GM23338 (cell line): ENCODE data around the gene XPO4. TPM values are rescaled to one million over a fixed set of nuclear protein-coding genes. Genes with fewer than 3 reads are reported as not detected.

Experiments used
- ATAC-seq: fragments of 200-7000 bp; cut with Tn5 transposase; 3 replicates; pipeline ENCODE4 v1.9.1; 2020
- DNase-seq: peaks from one replicate; pipeline ENCODE4 v3.0.0-alpha.2; 2015; ENCODE audit warnings: low spot score
- H2AFZ ChIP-seq: fragments of 200-600 bp; sonication (generic); 2 replicates; pipeline ENCODE4 v1.8.0; 2016; ENCODE audit warnings: antibody characterized with exemption, mild to moderate bottlenecking, moderate library complexity
- H3F3A ChIP-seq: fragments of 200-600 bp; sonication (generic); replicated peaks from 2 replicates; pipeline ENCODE4 v1.8.0; 2017; ENCODE audit warnings: antibody characterized with exemption, mixed run types, low read depth
- H3K27ac ChIP-seq: fragments of 200-600 bp; sonication (generic); 2 replicates; pipeline ENCODE4 v1.6.1; 2016; ENCODE audit warnings: low read depth
- H3K27me3 ChIP-seq: fragments of 200-600 bp; sonication (generic); 2 replicates; pipeline ENCODE4 v1.8.0; 2016; ENCODE audit warnings: mild to moderate bottlenecking, mixed run types, moderate library complexity; ENCODE audit not compliant: insufficient read depth
- H3K36me3 ChIP-seq: fragments of 200-600 bp; sonication (generic); 2 replicates; pipeline ENCODE4 v1.8.0; 2016; ENCODE audit warnings: mild to moderate bottlenecking; ENCODE audit not compliant: insufficient read depth
- H3K4me1 ChIP-seq: fragments of 200-600 bp; sonication (generic); 2 replicates; pipeline ENCODE4 v1.8.0; 2016; ENCODE audit warnings: mild to moderate bottlenecking, moderate library complexity; ENCODE audit not compliant: insufficient read depth
- H3K4me2 ChIP-seq: fragments of 200-600 bp; sonication (generic); 2 replicates; pipeline ENCODE4 v1.7.1; 2017; ENCODE audit warnings: mixed run types
- H3K4me3 ChIP-seq: fragments of 200-600 bp; sonication (generic); 2 replicates; pipeline ENCODE4 v1.6.1; 2016; ENCODE audit warnings: mixed run types
- H3K79me2 ChIP-seq: fragments of 200-600 bp; sonication (generic); replicated peaks from 2 replicates; pipeline ENCODE4 v1.8.0; 2017; ENCODE audit warnings: mild to moderate bottlenecking; ENCODE audit not compliant: insufficient read depth
- H3K9me2 ChIP-seq: fragments of 200-600 bp; sonication (generic); 2 replicates; pipeline ENCODE4 v1.8.0; 2017; ENCODE audit not compliant: insufficient read depth
- H4K20me1 ChIP-seq: fragments of 200-600 bp; sonication (generic); replicated peaks from 2 replicates; pipeline ENCODE4 v1.8.0; 2017; ENCODE audit warnings: mild to moderate bottlenecking; ENCODE audit not compliant: insufficient read depth
- H3K27ac Mint-ChIP-seq: 2 replicates; pipeline ENCODE4 v1.8.0; 2020; ENCODE audit warnings: inconsistent platforms, mild to moderate bottlenecking, moderate library complexity, mixed read lengths
- H3K27me3 Mint-ChIP-seq: 3 replicates; pipeline ENCODE4 v1.8.0; 2022; ENCODE audit warnings: low read depth, mild to moderate bottlenecking, moderate library complexity, mixed read lengths, inconsistent platforms; ENCODE audit not compliant: insufficient read depth, poor library complexity
- H3K36me3 Mint-ChIP-seq: 3 replicates; pipeline ENCODE4 v1.8.0; 2021; ENCODE audit warnings: low read depth, mild to moderate bottlenecking, inconsistent platforms, moderate library complexity, mixed read lengths
- H3K4me1 Mint-ChIP-seq: 3 replicates; pipeline ENCODE4 v1.8.0; 2020; ENCODE audit warnings: mild to moderate bottlenecking, inconsistent platforms, mixed read lengths
- H3K4me3 Mint-ChIP-seq: 3 replicates; pipeline ENCODE4 v1.8.0; 2021; ENCODE audit warnings: moderate library complexity, mild to moderate bottlenecking, inconsistent platforms, mixed read lengths
- H3K9me3 Mint-ChIP-seq: 3 replicates; pipeline ENCODE4 v1.8.0; 2020; ENCODE audit warnings: moderate library complexity, mild to moderate bottlenecking, inconsistent platforms, mixed read lengths
- CREB1 ChIP-seq: fragments of 250-450 bp; sonication (Bioruptor Pico); IDR thresholded peaks from 2 replicates; pipeline ENCODE4 v1.5.0; 2020; ENCODE audit warnings: low read depth, mild to moderate bottlenecking, moderate library complexity
- EZH2 ChIP-seq: fragments of 200-600 bp; sonication (generic); IDR thresholded peaks from one replicate; pipeline ENCODE4 v1.8.0; 2017; ENCODE audit warnings: antibody characterized with exemption, mild to moderate bottlenecking, low read depth; ENCODE audit not compliant: unreplicated experiment
- EZH2phosphoT487 ChIP-seq: fragments of 200-600 bp; sonication (generic); IDR thresholded peaks from one replicate; pipeline ENCODE4 v1.8.1; 2018; ENCODE audit warnings: antibody characterized with exemption; ENCODE audit not compliant: unreplicated experiment
- JUNB ChIP-seq: IDR thresholded peaks from one replicate; pipeline ENCODE4 v1.6.1; 2016; ENCODE audit warnings: antibody characterized with exemption; ENCODE audit not compliant: unreplicated experiment
- NANOG ChIP-seq: IDR thresholded peaks from 2 replicates; pipeline ENCODE4 v1.6.1; 2016; ENCODE audit warnings: antibody characterized with exemption, borderline replicate concordance
- POLR2AphosphoS5 ChIP-seq: IDR thresholded peaks from 2 replicates; pipeline ENCODE4 v1.6.1; 2016; ENCODE audit warnings: antibody characterized with exemption, low read depth
- polyA plus RNA-seq: library from polyadenylated mRNA; unstranded; fragments of >200 nt; fragmentation: Nextera tagmentation; extraction: Ambion mirVana; gene quantifications from 2 replicates; pipeline ENCODE4 v1.2.1, GENCODE V29; 2016
- total RNA-seq: library from RNA; depleted of rRNA; stranded (reverse); fragments of >200 nt; shearing (Covaris generic); gene quantifications from 2 replicates; pipeline ENCODE4 v1.2.3, GENCODE V29; 2014
- TF ChIP-seq, protein P1 (sequence below): IDR thresholded peaks from one replicate; pipeline ENCODE4 v1.6.1; 2018; ENCODE audit warnings: antibody characterized with exemption; ENCODE audit not compliant: unreplicated experiment
- TF ChIP-seq, protein P2 (sequence below): fragments of 250-450 bp; sonication (Bioruptor Pico); IDR thresholded peaks from 2 replicates; pipeline ENCODE4 v1.5.0; 2020; ENCODE audit warnings: mild to moderate bottlenecking, moderate library complexity

XPO4 gene
- total and polyA plus RNA-seq, 2 experiments from 2014 or later, result 14.1 to 57.8 TPM

DNA sequence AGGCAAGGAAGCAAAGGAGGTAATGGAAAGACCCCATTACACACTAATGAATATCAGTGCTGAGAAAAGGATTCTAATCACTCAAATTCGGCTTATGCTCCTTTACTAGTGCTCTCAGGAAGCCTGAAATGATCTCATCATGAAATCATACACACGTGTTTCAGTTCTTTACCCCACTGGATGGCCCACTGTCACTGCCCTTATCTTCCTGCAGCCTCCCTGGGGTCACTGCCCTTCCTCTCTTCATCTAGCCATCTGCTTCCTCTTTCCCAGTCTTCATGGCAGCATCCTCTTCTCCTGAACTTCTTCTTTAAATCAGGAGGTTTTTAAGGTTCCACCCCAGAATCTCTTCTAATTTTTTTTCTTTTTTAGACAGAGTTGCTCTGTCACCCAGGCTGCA is 100.8 kb downstream of the XPO4 start:
- no peaks in the 10 kb centered on the region for H3K9me2 ChIP-seq
- peaks cover 6% of the 10 kb centered on the region for H3K36me3 ChIP-seq
- Mint-ChIP-seq H3K27ac (no peak overlapping the region), H3K4me1 (no peaks in the 10 kb centered on the region), H3K27me3 (peaks cover 6% of the 10 kb centered on the region), H3K9me3 (no peaks in the 10 kb centered on the region), H3K36me3 (peaks cover 35% of the 10 kb centered on the region), H3K4me3 (no peak overlapping the region)
- H3K79me2 ChIP-seq, result no peaks in the 10 kb centered on the region
- no peaks in the 10 kb centered on the region for H3F3A ChIP-seq
- DNase-seq (no peak), ATAC-seq (no peak)
- no peak overlapping the region for H3K4me3 ChIP-seq
- H3K4me1 ChIP-seq, result no peaks in the 10 kb centered on the region
- no peak overlapping the region for H2AFZ ChIP-seq
- H3K4me2 ChIP-seq, result no peak overlapping the region
- no peaks in the 10 kb centered on the region for H3K27me3 ChIP-seq
- TF ChIP-seq JUNB (no peak), NANOG (no peak), EZH2phosphoT487 (no peak), CREB1 (no peak), EZH2 (no peak), POLR2AphosphoS5 (no peak)
- TF ChIP-seq, protein P1, sequence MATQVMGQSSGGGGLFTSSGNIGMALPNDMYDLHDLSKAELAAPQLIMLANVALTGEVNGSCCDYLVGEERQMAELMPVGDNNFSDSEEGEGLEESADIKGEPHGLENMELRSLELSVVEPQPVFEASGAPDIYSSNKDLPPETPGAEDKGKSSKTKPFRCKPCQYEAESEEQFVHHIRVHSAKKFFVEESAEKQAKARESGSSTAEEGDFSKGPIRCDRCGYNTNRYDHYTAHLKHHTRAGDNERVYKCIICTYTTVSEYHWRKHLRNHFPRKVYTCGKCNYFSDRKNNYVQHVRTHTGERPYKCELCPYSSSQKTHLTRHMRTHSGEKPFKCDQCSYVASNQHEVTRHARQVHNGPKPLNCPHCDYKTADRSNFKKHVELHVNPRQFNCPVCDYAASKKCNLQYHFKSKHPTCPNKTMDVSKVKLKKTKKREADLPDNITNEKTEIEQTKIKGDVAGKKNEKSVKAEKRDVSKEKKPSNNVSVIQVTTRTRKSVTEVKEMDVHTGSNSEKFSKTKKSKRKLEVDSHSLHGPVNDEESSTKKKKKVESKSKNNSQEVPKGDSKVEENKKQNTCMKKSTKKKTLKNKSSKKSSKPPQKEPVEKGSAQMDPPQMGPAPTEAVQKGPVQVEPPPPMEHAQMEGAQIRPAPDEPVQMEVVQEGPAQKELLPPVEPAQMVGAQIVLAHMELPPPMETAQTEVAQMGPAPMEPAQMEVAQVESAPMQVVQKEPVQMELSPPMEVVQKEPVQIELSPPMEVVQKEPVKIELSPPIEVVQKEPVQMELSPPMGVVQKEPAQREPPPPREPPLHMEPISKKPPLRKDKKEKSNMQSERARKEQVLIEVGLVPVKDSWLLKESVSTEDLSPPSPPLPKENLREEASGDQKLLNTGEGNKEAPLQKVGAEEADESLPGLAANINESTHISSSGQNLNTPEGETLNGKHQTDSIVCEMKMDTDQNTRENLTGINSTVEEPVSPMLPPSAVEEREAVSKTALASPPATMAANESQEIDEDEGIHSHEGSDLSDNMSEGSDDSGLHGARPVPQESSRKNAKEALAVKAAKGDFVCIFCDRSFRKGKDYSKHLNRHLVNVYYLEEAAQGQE, result no peak
- TF ChIP-seq, protein P2, sequence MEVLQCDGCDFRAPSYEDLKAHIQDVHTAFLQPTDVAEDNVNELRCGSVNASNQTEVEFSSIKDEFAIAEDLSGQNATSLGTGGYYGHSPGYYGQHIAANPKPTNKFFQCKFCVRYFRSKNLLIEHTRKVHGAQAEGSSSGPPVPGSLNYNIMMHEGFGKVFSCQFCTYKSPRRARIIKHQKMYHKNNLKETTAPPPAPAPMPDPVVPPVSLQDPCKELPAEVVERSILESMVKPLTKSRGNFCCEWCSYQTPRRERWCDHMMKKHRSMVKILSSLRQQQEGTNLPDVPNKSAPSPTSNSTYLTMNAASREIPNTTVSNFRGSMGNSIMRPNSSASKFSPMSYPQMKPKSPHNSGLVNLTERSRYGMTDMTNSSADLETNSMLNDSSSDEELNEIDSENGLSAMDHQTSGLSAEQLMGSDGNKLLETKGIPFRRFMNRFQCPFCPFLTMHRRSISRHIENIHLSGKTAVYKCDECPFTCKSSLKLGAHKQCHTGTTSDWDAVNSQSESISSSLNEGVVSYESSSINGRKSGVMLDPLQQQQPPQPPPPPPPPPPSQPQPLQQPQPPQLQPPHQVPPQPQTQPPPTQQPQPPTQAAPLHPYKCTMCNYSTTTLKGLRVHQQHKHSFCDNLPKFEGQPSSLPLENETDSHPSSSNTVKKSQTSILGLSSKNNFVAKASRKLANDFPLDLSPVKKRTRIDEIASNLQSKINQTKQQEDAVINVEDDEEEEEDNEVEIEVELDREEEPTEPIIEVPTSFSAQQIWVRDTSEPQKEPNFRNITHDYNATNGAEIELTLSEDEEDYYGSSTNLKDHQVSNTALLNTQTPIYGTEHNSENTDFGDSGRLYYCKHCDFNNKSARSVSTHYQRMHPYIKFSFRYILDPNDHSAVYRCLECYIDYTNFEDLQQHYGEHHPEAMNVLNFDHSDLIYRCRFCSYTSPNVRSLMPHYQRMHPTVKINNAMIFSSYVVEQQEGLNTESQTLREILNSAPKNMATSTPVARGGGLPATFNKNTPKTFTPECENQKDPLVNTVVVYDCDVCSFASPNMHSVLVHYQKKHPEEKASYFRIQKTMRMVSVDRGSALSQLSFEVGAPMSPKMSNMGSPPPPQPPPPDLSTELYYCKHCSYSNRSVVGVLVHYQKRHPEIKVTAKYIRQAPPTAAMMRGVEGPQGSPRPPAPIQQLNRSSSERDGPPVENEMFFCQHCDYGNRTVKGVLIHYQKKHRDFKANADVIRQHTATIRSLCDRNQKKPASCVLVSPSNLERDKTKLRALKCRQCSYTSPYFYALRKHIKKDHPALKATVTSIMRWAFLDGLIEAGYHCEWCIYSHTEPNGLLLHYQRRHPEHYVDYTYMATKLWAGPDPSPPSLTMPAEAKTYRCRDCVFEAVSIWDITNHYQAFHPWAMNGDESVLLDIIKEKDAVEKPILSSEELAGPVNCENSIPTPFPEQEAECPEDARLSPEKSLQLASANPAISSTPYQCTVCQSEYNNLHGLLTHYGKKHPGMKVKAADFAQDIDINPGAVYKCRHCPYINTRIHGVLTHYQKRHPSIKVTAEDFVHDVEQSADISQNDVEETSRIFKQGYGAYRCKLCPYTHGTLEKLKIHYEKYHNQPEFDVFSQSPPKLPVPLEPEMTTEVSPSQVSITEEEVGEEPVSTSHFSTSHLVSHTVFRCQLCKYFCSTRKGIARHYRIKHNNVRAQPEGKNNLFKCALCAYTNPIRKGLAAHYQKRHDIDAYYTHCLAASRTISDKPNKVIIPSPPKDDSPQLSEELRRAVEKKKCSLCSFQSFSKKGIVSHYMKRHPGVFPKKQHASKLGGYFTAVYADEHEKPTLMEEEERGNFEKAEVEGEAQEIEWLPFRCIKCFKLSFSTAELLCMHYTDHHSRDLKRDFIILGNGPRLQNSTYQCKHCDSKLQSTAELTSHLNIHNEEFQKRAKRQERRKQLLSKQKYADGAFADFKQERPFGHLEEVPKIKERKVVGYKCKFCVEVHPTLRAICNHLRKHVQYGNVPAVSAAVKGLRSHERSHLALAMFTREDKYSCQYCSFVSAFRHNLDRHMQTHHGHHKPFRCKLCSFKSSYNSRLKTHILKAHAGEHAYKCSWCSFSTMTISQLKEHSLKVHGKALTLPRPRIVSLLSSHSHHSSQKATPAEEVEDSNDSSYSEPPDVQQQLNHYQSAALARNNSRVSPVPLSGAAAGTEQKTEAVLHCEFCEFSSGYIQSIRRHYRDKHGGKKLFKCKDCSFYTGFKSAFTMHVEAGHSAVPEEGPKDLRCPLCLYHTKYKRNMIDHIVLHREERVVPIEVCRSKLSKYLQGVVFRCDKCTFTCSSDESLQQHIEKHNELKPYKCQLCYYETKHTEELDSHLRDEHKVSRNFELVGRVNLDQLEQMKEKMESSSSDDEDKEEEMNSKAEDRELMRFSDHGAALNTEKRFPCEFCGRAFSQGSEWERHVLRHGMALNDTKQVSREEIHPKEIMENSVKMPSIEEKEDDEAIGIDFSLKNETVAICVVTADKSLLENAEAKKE (CRISPR knock-in tag), result no peak
- H3K27ac ChIP-seq, result no peak overlapping the region
- no peaks in the 10 kb centered on the region for H4K20me1 ChIP-seq
